MM.1S (cell line): Measurements from ENCODE around the gene INPP5J.

ENCODE experiments used
- DNase-seq: peaks from one replicate; pipeline ENCODE4 v3.0.0-alpha.2; 2015
- H2AFZ ChIP-seq: fragments of 300-600 bp; sonication (generic); 2 replicates; pipeline ENCODE4 v1.6.0; 2016; ENCODE audit warnings: antibody characterized with exemption, low read length
- H3F3A ChIP-seq: fragments of 300-600 bp; sonication (generic); 2 replicates; pipeline ENCODE4 v1.6.1; 2016; ENCODE audit warnings: mild to moderate bottlenecking, antibody characterized with exemption, low read length, moderate library complexity, mixed read lengths; ENCODE audit not compliant: insufficient read depth
- H3K27ac ChIP-seq: fragments of 300-600 bp; sonication (generic); 2 replicates; pipeline ENCODE4 v1.5.1; 2016; ENCODE audit warnings: mild to moderate bottlenecking, low read length
- H3K27me3 ChIP-seq: fragments of 300-600 bp; sonication (generic); replicated peaks from 2 replicates; pipeline ENCODE4 v1.6.0; 2016; ENCODE audit warnings: low read length; ENCODE audit not compliant: insufficient read depth
- H3K36me3 ChIP-seq: fragments of 300-600 bp; sonication (generic); replicated peaks from 2 replicates; pipeline ENCODE4 v1.6.1; 2016; ENCODE audit warnings: mild to moderate bottlenecking, low read length, mixed read lengths; ENCODE audit not compliant: insufficient read depth
- H3K4me1 ChIP-seq: fragments of 300-600 bp; sonication (generic); 2 replicates; pipeline ENCODE4 v1.6.1; 2016; ENCODE audit warnings: low read length, mixed read lengths
- H3K4me2 ChIP-seq: fragments of 300-600 bp; sonication (generic); 2 replicates; pipeline ENCODE4 v1.6.0; 2016; ENCODE audit warnings: low read depth, low read length
- H3K4me3 ChIP-seq: fragments of 300-600 bp; sonication (generic); 2 replicates; pipeline ENCODE4 v1.5.1; 2016; ENCODE audit warnings: low read length, mixed read lengths
- H3K79me2 ChIP-seq: fragments of 300-600 bp; sonication (generic); 2 replicates; pipeline ENCODE4 v1.6.1; 2016; ENCODE audit warnings: mixed run types, low read length, mixed read lengths
- H3K9ac ChIP-seq: fragments of 300-600 bp; sonication (generic); 2 replicates; pipeline ENCODE4 v1.6.1; 2016; ENCODE audit warnings: low read length, mixed read lengths
- H3K9me2 ChIP-seq: fragments of 300-600 bp; sonication (generic); replicated peaks from 2 replicates; pipeline ENCODE4 v1.6.1; 2016; ENCODE audit warnings: mild to moderate bottlenecking, low read length, mixed read lengths; ENCODE audit not compliant: insufficient read depth
- H3K9me3 ChIP-seq: fragments of 300-600 bp; sonication (generic); replicated peaks from 2 replicates; pipeline ENCODE4 v1.6.1; 2016; ENCODE audit warnings: mild to moderate bottlenecking, low read length, mixed read lengths; ENCODE audit not compliant: insufficient read depth
- H4K20me1 ChIP-seq: fragments of 300-600 bp; sonication (generic); 2 replicates; pipeline ENCODE4 v1.6.1; 2016; ENCODE audit warnings: mild to moderate bottlenecking, low read length, moderate library complexity, mixed read lengths; ENCODE audit not compliant: insufficient read depth
- EZH2 ChIP-seq: fragments of 300-600 bp; sonication (generic); optimal IDR thresholded peaks from 2 replicates; pipeline ENCODE3; 2017; ENCODE audit warnings: low read depth, mild to moderate bottlenecking, antibody characterized with exemption, low read length, mixed read lengths
- EZH2phosphoT487 ChIP-seq: fragments of 300-600 bp; sonication (generic); IDR thresholded peaks from 2 replicates; pipeline ENCODE4 v1.6.1; 2018; ENCODE audit warnings: antibody characterized with exemption, low read length
- TF ChIP-seq, protein P1 (sequence below): fragments of 300-600 bp; sonication (generic); IDR thresholded peaks from 2 replicates; pipeline ENCODE4 v1.5.1; 2016; ENCODE audit warnings: antibody characterized with exemption, low read length, mixed read lengths

INPP5J gene

DNA sequence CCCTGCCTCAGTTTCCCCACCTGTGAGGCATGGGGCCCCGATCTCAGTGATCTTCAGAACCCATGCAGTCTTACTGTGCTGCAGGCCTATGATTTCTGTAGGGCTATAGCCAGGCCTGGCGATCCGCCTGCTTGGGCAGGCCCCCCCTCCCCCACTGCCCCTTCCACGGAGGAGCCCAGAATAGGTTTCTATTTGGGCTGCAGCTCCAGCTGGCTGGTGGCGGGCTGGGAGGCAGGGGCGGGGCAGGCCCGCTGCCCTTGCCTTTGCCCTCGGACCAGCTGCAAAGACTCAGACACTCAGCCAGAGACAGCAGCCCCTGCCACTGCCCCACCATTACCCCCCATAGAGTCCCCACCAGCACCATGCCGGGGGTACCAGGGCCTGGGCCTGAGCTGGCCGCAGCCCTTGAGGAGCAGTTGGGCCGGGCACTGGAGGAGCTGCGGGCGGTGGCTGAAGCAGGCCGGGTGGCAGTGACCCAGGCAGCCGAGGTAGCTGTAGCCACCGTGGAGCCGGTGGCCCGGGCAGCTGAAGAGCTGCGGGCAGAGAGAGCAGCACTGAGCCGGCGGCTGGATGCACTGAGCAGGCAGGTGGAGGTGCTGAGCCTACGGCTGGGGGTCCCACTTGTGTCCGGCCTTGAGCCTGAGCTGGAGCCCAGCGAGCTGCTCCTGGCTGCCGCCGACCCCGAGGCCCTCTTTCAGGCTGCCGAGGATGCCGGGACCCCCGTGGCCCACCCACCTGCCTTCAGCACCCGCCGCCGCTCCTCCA lies 29.5 kb upstream of the INPP5J start:
- Histone ChIP-seq H3K9me2 (no peaks in the 10 kb centered on the region), H3K36me3 (no peaks in the 10 kb centered on the region), H4K20me1 (no peaks in the 10 kb centered on the region), H3K9ac (no peak overlapping the region), H3K27me3 (no peaks in the 10 kb centered on the region), H3K9me3 (no peaks in the 10 kb centered on the region), H3K4me3 (no peak overlapping the region), H3F3A (no peaks in the 10 kb centered on the region), H3K4me1 (no peaks in the 10 kb centered on the region), H3K4me2 (no peak overlapping the region), H3K79me2 (no peaks in the 10 kb centered on the region), H2AFZ (no peak overlapping the region), H3K27ac (no peak overlapping the region)
- TF ChIP-seq EZH2 (no peak), EZH2phosphoT487 (no peak)
- TF ChIP-seq, protein P1, sequence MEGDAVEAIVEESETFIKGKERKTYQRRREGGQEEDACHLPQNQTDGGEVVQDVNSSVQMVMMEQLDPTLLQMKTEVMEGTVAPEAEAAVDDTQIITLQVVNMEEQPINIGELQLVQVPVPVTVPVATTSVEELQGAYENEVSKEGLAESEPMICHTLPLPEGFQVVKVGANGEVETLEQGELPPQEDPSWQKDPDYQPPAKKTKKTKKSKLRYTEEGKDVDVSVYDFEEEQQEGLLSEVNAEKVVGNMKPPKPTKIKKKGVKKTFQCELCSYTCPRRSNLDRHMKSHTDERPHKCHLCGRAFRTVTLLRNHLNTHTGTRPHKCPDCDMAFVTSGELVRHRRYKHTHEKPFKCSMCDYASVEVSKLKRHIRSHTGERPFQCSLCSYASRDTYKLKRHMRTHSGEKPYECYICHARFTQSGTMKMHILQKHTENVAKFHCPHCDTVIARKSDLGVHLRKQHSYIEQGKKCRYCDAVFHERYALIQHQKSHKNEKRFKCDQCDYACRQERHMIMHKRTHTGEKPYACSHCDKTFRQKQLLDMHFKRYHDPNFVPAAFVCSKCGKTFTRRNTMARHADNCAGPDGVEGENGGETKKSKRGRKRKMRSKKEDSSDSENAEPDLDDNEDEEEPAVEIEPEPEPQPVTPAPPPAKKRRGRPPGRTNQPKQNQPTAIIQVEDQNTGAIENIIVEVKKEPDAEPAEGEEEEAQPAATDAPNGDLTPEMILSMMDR, result no peak
- DNase-seq, result no peak

GRCh38 chr22:31094021-31094551 lies 28.7 kb upstream of the INPP5J start:
- H3K9ac ChIP-seq, result no peak overlapping the region
- no peaks in the 10 kb centered on the region for H3K36me3 ChIP-seq
- TF ChIP-seq EZH2 (no peak), EZH2phosphoT487 (no peak)
- TF ChIP-seq, protein P1, result no peak
- no peak overlapping the region for H2AFZ ChIP-seq
- H3K9me3 ChIP-seq, result no peaks in the 10 kb centered on the region
- no peaks in the 10 kb centered on the region for H3K27me3 ChIP-seq
- H3K9me2 ChIP-seq, result no peaks in the 10 kb centered on the region
- H3K4me2 ChIP-seq, result no peak overlapping the region
- DNase-seq, result no peak
- H3K4me1 ChIP-seq, result no peaks in the 10 kb centered on the region
- H3K27ac ChIP-seq, result no peak overlapping the region
- H3F3A ChIP-seq, result no peaks in the 10 kb centered on the region
- H3K79me2 ChIP-seq, result no peaks in the 10 kb centered on the region
- no peaks in the 10 kb centered on the region for H4K20me1 ChIP-seq
- no peak overlapping the region for H3K4me3 ChIP-seq

GRCh38 chr22:31094741-31095140 lies 28.0 kb upstream of the INPP5J start:
- no peaks in the 10 kb centered on the region for H3K9me3 ChIP-seq
- H3K27ac ChIP-seq, result no peak overlapping the region

More at GRCh38 chr22:31094741-31095140, 28.0 kb upstream of the INPP5J start:
- Histone ChIP-seq H3K36me3 (no peaks in the 10 kb centered on the region), H3K4me1 (no peaks in the 10 kb centered on the region), H3K4me2 (no peak overlapping the region), H2AFZ (no peak overlapping the region), H3F3A (no peaks in the 10 kb centered on the region), H4K20me1 (no peaks in the 10 kb centered on the region), H3K4me3 (no peak overlapping the region), H3K27me3 (no peaks in the 10 kb centered on the region), H3K79me2 (no peaks in the 10 kb centered on the region), H3K9me2 (no peaks in the 10 kb centered on the region), H3K9ac (no peak overlapping the region)
- no peak for DNase-seq
- TF ChIP-seq, protein P1, result no peak
- TF ChIP-seq EZH2phosphoT487, result no peak
